Mesenteric fat pad (tissue), 1 donor: ENCODE data around the gene PKHD1. TPM values are rescaled to one million over a fixed set of nuclear protein-coding genes. Genes with fewer than 3 reads are reported as not detected.

ENCODE experiments used
- DNase-seq: peaks from one replicate; pipeline ENCODE4 v3.0.0-alpha.2; 2020; ENCODE audit warnings: low spot score
- total RNA-seq: library from RNA; stranded (reverse); fragmentation: NEBNext Ultra II Directional; extraction: Animal tissue kit (Norgen Biotek cat#: 25700); gene quantifications from one replicate; pipeline ENCODE4 v1.2.1, GENCODE V29; 2021
- donor health status: DM: yes; HTN: yes; CAD: no.

Gene PKHD1
- total RNA-seq, 1 donor from 2014 or later: not detected

- DNase-seq: no peak
Measured at GRCh38 chr6:52108128-52108527, 20.7 kb upstream of the PKHD1 start.

- no peak for DNase-seq
Measured at GRCh38 chr6:52106994-52107393, 19.6 kb upstream of the PKHD1 start.

- no peak for DNase-seq
Measured at GRCh38 chr6:52104979-52105378, 17.6 kb upstream of the PKHD1 start.

- DNase-seq: no peak
Measured at GRCh38 chr6:52103623-52104022, 16.2 kb upstream of the PKHD1 start.

GRCh38 chr6:52102405-52102804 lies 15.0 kb upstream of the PKHD1 start:
- DNase-seq: no peak

GRCh38 chr6:52098721-52099120 lies 11.3 kb upstream of the PKHD1 start:
- DNase-seq: no peak

- DNase-seq: no peak
Measured at GRCh38 chr6:52089758-52090348, 2.4 kb upstream of the PKHD1 start.

GRCh38 chr6:52086741-52087140 lies 672 bp downstream of the PKHD1 start:
- DNase-seq: no peak

- DNase-seq: no peak
Measured at GRCh38 chr6:52081237-52081636, 6.2 kb downstream of the PKHD1 start.

- no peak for DNase-seq
Measured at GRCh38 chr6:52077961-52078625, 9.3 kb downstream of the PKHD1 start.

- no peak for DNase-seq
Measured at GRCh38 chr6:52077180-52077884, 10.1 kb downstream of the PKHD1 start.

- no peak for DNase-seq
Measured at GRCh38 chr6:52076791-52077179, 10.6 kb downstream of the PKHD1 start.

- DNase-seq: no peak
Measured at GRCh38 chr6:52074716-52075115, 12.7 kb downstream of the PKHD1 start.

- no peak for DNase-seq
Measured at GRCh38 chr6:52074155-52074554, 13.3 kb downstream of the PKHD1 start.

GRCh38 chr6:52065621-52066020 lies 21.8 kb downstream of the PKHD1 start:
- no peak for DNase-seq

- no peak for DNase-seq
Measured at GRCh38 chr6:52063584-52064344, 23.6 kb downstream of the PKHD1 start.

- DNase-seq: no peak
Measured at GRCh38 chr6:52061481-52061880, 25.9 kb downstream of the PKHD1 start.

GRCh38 chr6:52059821-52060220 lies 27.6 kb downstream of the PKHD1 start:
- DNase-seq: no peak

- DNase-seq: no peak
Measured at GRCh38 chr6:52055451-52055850, 32.0 kb downstream of the PKHD1 start.

- no peak for DNase-seq
Measured at GRCh38 chr6:52053038-52053695, 34.2 kb downstream of the PKHD1 start.

GRCh38 chr6:52050051-52050405 lies 37.4 kb downstream of the PKHD1 start:
- no peak for DNase-seq
